Cardiac fibroblast (primary cell): ENCODE measurements around the gene AGPAT1.
A peak's percentile ranks its signal among the peaks of the same experiment; 100 is the strongest.

Source experiments
- DNase-seq, 2 donors: peaks; one replicate each; pipeline versions ENCODE4 v3.0.0 to v3.0.0-alpha.2; 2010; ENCODE audit warnings: low read depth in 2 of 2
- H3K4me3 ChIP-seq, 2 donors: replicated peaks in 1 of 2; 1 replicate in 1 of 2; 2 replicates in 1 of 2; pipeline ENCODE4 v1.5.1; 2011; ENCODE audit warnings: low read depth in 2 of 2, low read length in 2 of 2, mild to moderate bottlenecking in 2 of 2, moderate library complexity in 1 of 2
- CTCF ChIP-seq: IDR thresholded peaks from one replicate; pipeline ENCODE4 v1.5.1; 2011; ENCODE audit warnings: low read depth, mild to moderate bottlenecking, low read length, inconsistent platforms

The AGPAT1 gene

GRCh38 chr6:32127409-32127716 lies 48.5 kb downstream of the AGPAT1 start:
- TF ChIP-seq CTCF = no peak
- DNase-seq = no peak
- peak overlapping the region; percentile 81 to 99 for H3K4me3 ChIP-seq

- H3K4me3 ChIP-seq = peak overlapping the region; percentile 81 to 99
- no peak for TF ChIP-seq CTCF
- no peak for DNase-seq
Observed at GRCh38 chr6:32126880-32127279, 49.0 kb downstream of the AGPAT1 start.

- no peak for DNase-seq
- no peak for TF ChIP-seq CTCF
- no peak overlapping the region for H3K4me3 ChIP-seq
Observed at GRCh38 chr6:32123681-32124080, 52.2 kb downstream of the AGPAT1 start.

- no peak overlapping the region for H3K4me3 ChIP-seq
- DNase-seq = no peak
- no peak for TF ChIP-seq CTCF
Observed at GRCh38 chr6:32120573-32121059, 55.3 kb downstream of the AGPAT1 start.

GRCh38 chr6:32118782-32119628 lies 56.9 kb downstream of the AGPAT1 start:
- peak; percentile 88 to 95 for DNase-seq
- peak; percentile 97 for TF ChIP-seq CTCF
- no peak overlapping the region for H3K4me3 ChIP-seq
